LNCaP clone FGC (cell line): ENCODE measurements around the gene IL13RA1.

ENCODE experiments used
- DNase-seq: peaks from one replicate; pipeline ENCODE4 v3.0.0-alpha.2; 2011; ENCODE audit warnings: low read depth
- H3K4me3 ChIP-seq: 2 replicates; pipeline ENCODE4 v1.5.1; 2011; ENCODE audit warnings: mild to moderate bottlenecking, low read depth, low read length, control low read depth
- CTCF ChIP-seq: IDR thresholded peaks from 2 replicates; pipeline ENCODE4 v1.5.1; 2012; ENCODE audit warnings: mild to moderate bottlenecking; ENCODE audit not compliant: control insufficient read depth, insufficient read depth; ENCODE audit errors: extremely low read depth

The IL13RA1 gene

GRCh38 chrX:118761939-118762707 is 34.7 kb downstream of the IL13RA1 start:
- no peak for DNase-seq

GRCh38 chrX:118763489-118763888 is 36.1 kb downstream of the IL13RA1 start:
- no peak for TF ChIP-seq CTCF
- no peak for DNase-seq
- H3K4me3 ChIP-seq = no peak overlapping the region

More at GRCh38 chrX:118761939-118762707, 34.7 kb downstream of the IL13RA1 start:
- no peak overlapping the region for H3K4me3 ChIP-seq
- peak; percentile 24; the same call in 1 of the 2 replicates for TF ChIP-seq CTCF

DNA sequence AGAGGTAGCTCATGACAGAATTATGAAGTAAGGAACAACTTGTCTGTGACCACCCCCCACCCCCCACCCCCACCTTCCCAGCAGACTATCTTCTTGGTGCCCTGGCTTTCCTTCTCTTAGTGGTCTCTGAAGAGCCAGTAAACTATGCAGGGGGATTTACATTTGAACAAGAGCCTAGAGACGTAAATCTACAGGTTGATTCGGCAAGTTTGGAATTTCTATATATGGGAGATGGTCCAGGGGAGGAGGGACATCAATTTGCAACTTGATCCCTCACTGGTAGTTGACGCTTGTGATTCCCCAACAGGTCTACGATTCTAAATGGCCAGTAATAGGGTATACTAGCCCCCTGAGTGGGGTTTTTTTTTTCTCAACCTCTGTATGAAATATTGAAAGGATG is 36.7 kb downstream of the IL13RA1 start:
- no peak for DNase-seq
- TF ChIP-seq CTCF = no peak
- H3K4me3 ChIP-seq = no peak overlapping the region

DNA sequence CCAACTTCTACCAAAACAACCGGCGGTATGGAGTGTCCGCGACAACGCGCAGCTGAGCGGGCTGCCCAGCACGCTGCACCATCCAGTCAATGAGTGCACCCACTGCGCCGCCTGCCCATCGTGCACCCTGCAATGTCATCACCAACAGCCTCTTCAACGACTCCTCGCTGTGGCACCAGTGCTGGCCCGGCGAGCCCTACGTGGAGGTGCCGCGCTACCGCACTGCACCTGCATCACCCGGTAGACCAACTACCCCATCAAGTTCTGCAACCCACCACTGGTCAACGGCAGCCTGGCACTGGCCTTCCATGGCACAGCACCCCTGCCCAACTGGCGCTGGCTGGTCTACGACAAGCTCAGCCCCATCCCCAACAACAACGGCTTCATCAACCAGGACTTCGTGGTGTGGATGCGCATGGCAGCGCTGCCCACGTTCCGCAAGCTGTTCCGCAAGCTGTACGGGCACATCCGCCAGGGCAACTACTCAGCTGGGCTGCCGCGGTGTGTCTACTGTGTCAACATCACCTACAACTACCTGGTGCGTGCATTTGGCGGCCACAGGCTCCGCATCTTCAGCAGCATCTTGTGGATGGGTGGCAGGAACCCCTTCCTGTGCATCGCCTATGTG is 42.8 kb downstream of the IL13RA1 start:
- no peak for DNase-seq
- no peak for TF ChIP-seq CTCF
- no peak overlapping the region for H3K4me3 ChIP-seq

GRCh38 chrX:118772051-118772450 is 44.6 kb downstream of the IL13RA1 start:
- H3K4me3 ChIP-seq = no peak overlapping the region
- DNase-seq = no peak
- TF ChIP-seq CTCF = no peak

GRCh38 chrX:118773782-118774181 is 46.4 kb downstream of the IL13RA1 start:
- TF ChIP-seq CTCF = no peak
- peak; percentile 73 for DNase-seq
- no peak overlapping the region for H3K4me3 ChIP-seq

DNA sequence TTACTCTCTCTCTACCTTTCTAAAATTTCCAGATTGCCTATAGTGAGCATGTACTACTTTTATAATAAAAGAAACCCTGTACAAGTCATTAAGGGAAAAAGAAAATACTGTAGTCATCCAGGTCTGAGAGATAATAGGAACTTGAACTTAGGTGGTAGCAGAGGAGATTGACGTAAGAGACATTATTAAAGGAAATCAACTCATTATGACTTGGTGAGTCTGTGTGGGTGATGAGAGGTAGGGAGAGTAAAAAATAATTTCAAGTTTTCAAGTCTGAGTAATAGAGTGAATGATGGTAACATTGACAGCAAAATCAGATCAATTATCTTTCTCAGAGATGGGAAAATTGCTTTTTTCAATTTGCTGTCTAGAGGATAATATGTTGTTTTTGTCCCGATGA is 52.2 kb downstream of the IL13RA1 start:
- TF ChIP-seq CTCF = no peak
- DNase-seq = no peak
- no peak overlapping the region for H3K4me3 ChIP-seq
